Measurements from ENCODE around the gene UTF1.

UTF1 gene

GRCh38 chr10:133189726-133190125 lies 40.3 kb upstream of the UTF1 start:
- H2AFZ ChIP-seq (ENCODE audit: low read depth, low read length): no peak overlapping the region
- no peak for TF ChIP-seq CTCF (IDR thresholded peaks at IDR 0.05; ENCODE audit: low read depth, low read length)
- TF ChIP-seq EZH2phosphoT487 (IDR thresholded peaks at IDR 0.05; ENCODE audit: low read depth): no peak
- H3K9ac ChIP-seq (ENCODE audit: low read length): no peak overlapping the region

GRCh38 chr10:133190225-133190624 lies 39.8 kb upstream of the UTF1 start:
- TF ChIP-seq CTCF (IDR thresholded peaks at IDR 0.05; ENCODE audit: low read depth, low read length) (no peak), EZH2phosphoT487 (IDR thresholded peaks at IDR 0.05; ENCODE audit: low read depth) (no peak)
- H3K4me1 ChIP-seq (ENCODE audit: low read length): no peaks in the 10 kb centered on the region

More at GRCh38 chr10:133189726-133190125, 40.3 kb upstream of the UTF1 start:
- H3K4me1 ChIP-seq (ENCODE audit: low read length): no peaks in the 10 kb centered on the region
- H3K4me2 ChIP-seq (ENCODE audit: low read length): no peak overlapping the region
- H3K27me3 ChIP-seq (ENCODE audit: low read depth, low read length): no peaks in the 10 kb centered on the region
- H3K9me3 ChIP-seq (ENCODE audit: insufficient read depth, low read length): no peaks in the 10 kb centered on the region
- no peak overlapping the region for H3K4me3 ChIP-seq (ENCODE audit: low read length)
- H3K79me2 ChIP-seq (ENCODE audit: low read length): no peaks in the 10 kb centered on the region
- H3K27ac ChIP-seq (ENCODE audit: low read length): no peak overlapping the region
- no peaks in the 10 kb centered on the region for H4K20me1 ChIP-seq (ENCODE audit: insufficient read depth, low read length)
- no peaks in the 10 kb centered on the region for H3K36me3 ChIP-seq (replicated peaks; ENCODE audit: low read depth, low read length)

GRCh38 chr10:133191651-133192050 lies 38.4 kb upstream of the UTF1 start:
- Histone ChIP-seq H3K27ac (ENCODE audit: low read length) (no peak overlapping the region), H3K79me2 (ENCODE audit: low read length) (no peaks in the 10 kb centered on the region), H3K4me3 (ENCODE audit: low read length) (no peak overlapping the region), H3K9me3 (ENCODE audit: insufficient read depth, low read length) (no peaks in the 10 kb centered on the region), H3K36me3 (replicated peaks; ENCODE audit: low read depth, low read length) (no peaks in the 10 kb centered on the region), H3K4me1 (ENCODE audit: low read length) (no peaks in the 10 kb centered on the region), H3K27me3 (ENCODE audit: low read depth, low read length) (no peaks in the 10 kb centered on the region), H2AFZ (ENCODE audit: low read depth, low read length) (no peak overlapping the region), H3K9ac (ENCODE audit: low read length) (no peak overlapping the region), H3K4me2 (ENCODE audit: low read length) (no peak overlapping the region), H4K20me1 (ENCODE audit: insufficient read depth, low read length) (no peaks in the 10 kb centered on the region)
- TF ChIP-seq EZH2phosphoT487 (IDR thresholded peaks at IDR 0.05; ENCODE audit: low read depth): no peak
- no peak for TF ChIP-seq CTCF (IDR thresholded peaks at IDR 0.05; ENCODE audit: low read depth, low read length)

More at GRCh38 chr10:133190225-133190624, 39.8 kb upstream of the UTF1 start:
- H3K4me3 ChIP-seq (ENCODE audit: low read length): no peak overlapping the region
- no peaks in the 10 kb centered on the region for H3K79me2 ChIP-seq (ENCODE audit: low read length)
- H4K20me1 ChIP-seq (ENCODE audit: insufficient read depth, low read length): no peaks in the 10 kb centered on the region
- no peak overlapping the region for H3K27ac ChIP-seq (ENCODE audit: low read length)
- no peaks in the 10 kb centered on the region for H3K9me3 ChIP-seq (ENCODE audit: insufficient read depth, low read length)
- no peak overlapping the region for H3K4me2 ChIP-seq (ENCODE audit: low read length)
- no peaks in the 10 kb centered on the region for H3K27me3 ChIP-seq (ENCODE audit: low read depth, low read length)
- H3K9ac ChIP-seq (ENCODE audit: low read length): no peak overlapping the region
- no peak overlapping the region for H2AFZ ChIP-seq (ENCODE audit: low read depth, low read length)
- H3K36me3 ChIP-seq (replicated peaks; ENCODE audit: low read depth, low read length): no peaks in the 10 kb centered on the region

- Histone ChIP-seq H2AFZ (ENCODE audit: low read depth, low read length) (no peak overlapping the region), H3K36me3 (replicated peaks; ENCODE audit: low read depth, low read length) (no peaks in the 10 kb centered on the region), H4K20me1 (ENCODE audit: insufficient read depth, low read length) (no peaks in the 10 kb centered on the region), H3K27ac (ENCODE audit: low read length) (no peak overlapping the region), H3K4me3 (ENCODE audit: low read length) (no peak overlapping the region), H3K9ac (ENCODE audit: low read length) (no peak overlapping the region), H3K9me3 (ENCODE audit: insufficient read depth, low read length) (no peaks in the 10 kb centered on the region), H3K79me2 (ENCODE audit: low read length) (no peaks in the 10 kb centered on the region), H3K27me3 (ENCODE audit: low read depth, low read length) (no peaks in the 10 kb centered on the region), H3K4me2 (ENCODE audit: low read length) (no peak overlapping the region), H3K4me1 (ENCODE audit: low read length) (no peaks in the 10 kb centered on the region)
- TF ChIP-seq CTCF (IDR thresholded peaks at IDR 0.05; ENCODE audit: low read depth, low read length) (no peak), EZH2phosphoT487 (IDR thresholded peaks at IDR 0.05; ENCODE audit: low read depth) (no peak)
Measured at GRCh38 chr10:133194151-133194550, 35.9 kb upstream of the UTF1 start.
